Vagina (tissue), 2 donors: ENCODE results near the gene CASKIN1. TPM values are rescaled to one million over a fixed set of nuclear protein-coding genes. Genes with fewer than 3 reads are reported as not detected.

Experiments
- DNase-seq, 2 donors: peaks; one replicate each; pipeline ENCODE4 v3.0.0-alpha.2; 2017; ENCODE audit errors: extremely low spot score in 2 of 2
- H3K27ac ChIP-seq: fragments of 200-600 bp; sonication (generic); one replicate; pipeline ENCODE4 v1.5.1; 2019
- H3K27me3 ChIP-seq: fragments of 200-600 bp; sonication (generic); one replicate; pipeline ENCODE4 v1.5.1; 2019
- H3K36me3 ChIP-seq, 2 donors: fragments of 200-600 bp; sonication (generic); one replicate each; pipeline ENCODE4 v1.5.1; 2017 to 2019
- H3K4me1 ChIP-seq: fragments of 200-600 bp; sonication (generic); one replicate; pipeline ENCODE4 v1.5.1; 2019
- H3K4me3 ChIP-seq, 2 donors: fragments of 200-600 bp; sonication (generic); 1 replicate in 1 of 2; 2 replicates in 1 of 2; pipeline ENCODE4 v1.5.1; 2016 to 2019
- H3K9me3 ChIP-seq: fragments of 200-600 bp; sonication (generic); one replicate; pipeline ENCODE4 v1.5.1; 2019
- CTCF ChIP-seq, 3 experiments: fragments of 450-650 bp in 2 of 3; fragments of 200-600 bp in 1 of 3; sonication (generic) in 1 of 3; IDR thresholded peaks; one replicate each; pipeline ENCODE4 v1.5.1; 2017 to 2019; ENCODE audit warnings: antibody characterized with exemption in 3 of 3, mild to moderate bottlenecking in 2 of 3, moderate library complexity in 2 of 3
- POLR2A ChIP-seq, 2 donors: fragments of 450-650 bp; IDR thresholded peaks; one replicate each; pipeline ENCODE4 v1.6.1; 2017; ENCODE audit warnings: antibody characterized with exemption in 2 of 2, mild to moderate bottlenecking in 2 of 2, moderate library complexity in 2 of 2
- POLR2AphosphoS5 ChIP-seq, 2 donors: sonication (generic); formaldehyde crosslinking; IDR thresholded peaks; one replicate each; pipeline ENCODE4 v1.9.0; 2017; ENCODE audit warnings: antibody characterized with exemption in 2 of 2, mild to moderate bottlenecking in 2 of 2, low read depth in 1 of 2; ENCODE audit not compliant: insufficient read depth in 1 of 2
- intact Hi-C: fragments of 100-400 bp; cut with DNase I; formaldehyde crosslinking; loops from one replicate; pipeline ENCODE4 v1.15.1; 2023
- total RNA-seq: library from RNA; depleted of rRNA; stranded (reverse); fragments of >200 nt; gene quantifications from one replicate; pipeline ENCODE4 v1.2.3, GENCODE V29; 2016

The CASKIN1 gene, protein sequence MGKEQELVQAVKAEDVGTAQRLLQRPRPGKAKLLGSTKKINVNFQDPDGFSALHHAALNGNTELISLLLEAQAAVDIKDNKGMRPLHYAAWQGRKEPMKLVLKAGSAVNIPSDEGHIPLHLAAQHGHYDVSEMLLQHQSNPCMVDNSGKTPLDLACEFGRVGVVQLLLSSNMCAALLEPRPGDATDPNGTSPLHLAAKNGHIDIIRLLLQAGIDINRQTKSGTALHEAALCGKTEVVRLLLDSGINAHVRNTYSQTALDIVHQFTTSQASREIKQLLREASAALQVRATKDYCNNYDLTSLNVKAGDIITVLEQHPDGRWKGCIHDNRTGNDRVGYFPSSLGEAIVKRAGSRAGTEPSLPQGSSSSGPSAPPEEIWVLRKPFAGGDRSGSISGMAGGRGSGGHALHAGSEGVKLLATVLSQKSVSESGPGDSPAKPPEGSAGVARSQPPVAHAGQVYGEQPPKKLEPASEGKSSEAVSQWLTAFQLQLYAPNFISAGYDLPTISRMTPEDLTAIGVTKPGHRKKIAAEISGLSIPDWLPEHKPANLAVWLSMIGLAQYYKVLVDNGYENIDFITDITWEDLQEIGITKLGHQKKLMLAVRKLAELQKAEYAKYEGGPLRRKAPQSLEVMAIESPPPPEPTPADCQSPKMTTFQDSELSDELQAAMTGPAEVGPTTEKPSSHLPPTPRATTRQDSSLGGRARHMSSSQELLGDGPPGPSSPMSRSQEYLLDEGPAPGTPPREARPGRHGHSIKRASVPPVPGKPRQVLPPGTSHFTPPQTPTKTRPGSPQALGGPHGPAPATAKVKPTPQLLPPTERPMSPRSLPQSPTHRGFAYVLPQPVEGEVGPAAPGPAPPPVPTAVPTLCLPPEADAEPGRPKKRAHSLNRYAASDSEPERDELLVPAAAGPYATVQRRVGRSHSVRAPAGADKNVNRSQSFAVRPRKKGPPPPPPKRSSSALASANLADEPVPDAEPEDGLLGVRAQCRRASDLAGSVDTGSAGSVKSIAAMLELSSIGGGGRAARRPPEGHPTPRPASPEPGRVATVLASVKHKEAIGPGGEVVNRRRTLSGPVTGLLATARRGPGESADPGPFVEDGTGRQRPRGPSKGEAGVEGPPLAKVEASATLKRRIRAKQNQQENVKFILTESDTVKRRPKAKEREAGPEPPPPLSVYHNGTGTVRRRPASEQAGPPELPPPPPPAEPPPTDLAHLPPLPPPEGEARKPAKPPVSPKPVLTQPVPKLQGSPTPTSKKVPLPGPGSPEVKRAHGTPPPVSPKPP (N-terminal part only)
- total RNA-seq = 0.25 TPM

DNA sequence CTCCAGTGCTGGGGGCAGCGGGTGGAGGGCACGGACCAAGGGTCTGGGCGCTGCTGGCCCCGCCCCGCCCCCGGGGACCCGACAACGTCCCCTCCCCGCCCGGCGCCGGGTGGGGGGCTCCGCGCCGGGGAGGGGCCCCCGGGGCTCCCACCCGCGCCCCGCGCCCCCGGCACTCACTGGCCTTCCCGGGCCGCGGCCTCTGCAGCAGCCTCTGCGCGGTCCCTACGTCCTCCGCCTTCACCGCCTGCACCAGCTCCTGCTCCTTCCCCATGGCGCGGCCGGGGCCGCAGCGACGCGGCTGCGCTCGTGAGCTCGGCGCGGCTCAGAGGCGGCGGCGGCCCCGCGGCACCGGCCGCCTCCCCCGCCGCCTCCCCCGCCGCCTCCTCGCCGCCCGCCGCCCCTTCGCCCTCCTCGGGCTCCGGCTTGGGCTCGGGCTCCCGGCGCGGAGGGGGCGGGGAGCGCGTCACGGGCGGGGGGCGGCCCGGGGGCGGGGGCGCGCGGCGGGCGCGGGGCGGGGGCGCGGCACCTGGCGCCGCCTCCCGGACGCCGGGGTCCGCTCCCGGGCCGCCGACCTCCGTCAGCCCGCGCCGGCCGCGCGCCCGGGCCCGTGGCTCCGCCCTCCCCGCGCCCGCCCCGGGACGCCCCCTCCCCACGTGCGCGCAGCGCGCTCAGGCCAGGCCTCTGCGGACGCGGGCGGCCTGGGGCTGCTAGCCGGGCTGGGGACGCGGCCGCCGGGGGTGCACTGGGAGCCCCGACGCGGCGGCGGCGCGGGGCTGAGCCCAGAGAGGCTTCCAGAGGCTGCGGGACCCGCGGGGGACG, at the start of gene CASKIN1:
Gene CASKIN1, minus strand, starts transcription at position 444 of the 819 bp plus-strand sequence. Its CDS starts 173 bp downstream, at position 271.
- Histone ChIP-seq H3K27me3 (peaks cover 11% of the 10 kb centered on the region), H3K9me3 (no peaks in the 10 kb centered on the region), H3K27ac (no peak within 1 kb of the TSS), H3K4me1 (peaks cover 18% of the 10 kb centered on the region), H3K4me3 (peak within 1 kb of the TSS; percentile 36 to 55), H3K36me3 (no peaks in the 10 kb centered on the region)
- TF ChIP-seq POLR2AphosphoS5 (IDR thresholded peaks at IDR 0.05; ENCODE audit: insufficient read depth in 1 of 2, low read depth in 1 of 2) = no peak
- TF ChIP-seq POLR2A (IDR thresholded peaks at IDR 0.05) = no peak
- no peak for TF ChIP-seq CTCF (IDR thresholded peaks at IDR 0.05)
- no peak for DNase-seq
- intact Hi-C loops = no loop called here

GRCh38 chr16:2244926-2245795, 48.8 kb upstream of the CASKIN1 start:
- Histone ChIP-seq H3K27ac (no peak overlapping the region), H3K9me3 (no peaks in the 10 kb centered on the region), H3K4me1 (peaks cover 4% of the 10 kb centered on the region), H3K36me3 (peaks cover 0 to 40% of the 10 kb centered on the region in 2 donors), H3K27me3 (no peaks in the 10 kb centered on the region), H3K4me3 (no peak overlapping the region)
- DNase-seq = no peak
- no peak for TF ChIP-seq POLR2AphosphoS5 (IDR thresholded peaks at IDR 0.05; ENCODE audit: insufficient read depth in 1 of 2, low read depth in 1 of 2)
- no peak for TF ChIP-seq POLR2A (IDR thresholded peaks at IDR 0.05)
- no peak for TF ChIP-seq CTCF (IDR thresholded peaks at IDR 0.05)
- intact Hi-C loops = no loop called here

GRCh38 chr16:2244301-2244700, 47.9 kb upstream of the CASKIN1 start:
- Histone ChIP-seq H3K27me3 (no peaks in the 10 kb centered on the region), H3K4me3 (no peak overlapping the region), H3K27ac (no peak overlapping the region), H3K9me3 (no peaks in the 10 kb centered on the region), H3K36me3 (peaks cover 0 to 40% of the 10 kb centered on the region in 2 donors), H3K4me1 (no peaks in the 10 kb centered on the region)
- DNase-seq = no peak
- intact Hi-C loops = no loop called here
- no peak for TF ChIP-seq POLR2AphosphoS5 (IDR thresholded peaks at IDR 0.05; ENCODE audit: insufficient read depth in 1 of 2, low read depth in 1 of 2)
- TF ChIP-seq POLR2A (IDR thresholded peaks at IDR 0.05) = no peak
- TF ChIP-seq CTCF (IDR thresholded peaks at IDR 0.05) = no peak

DNA sequence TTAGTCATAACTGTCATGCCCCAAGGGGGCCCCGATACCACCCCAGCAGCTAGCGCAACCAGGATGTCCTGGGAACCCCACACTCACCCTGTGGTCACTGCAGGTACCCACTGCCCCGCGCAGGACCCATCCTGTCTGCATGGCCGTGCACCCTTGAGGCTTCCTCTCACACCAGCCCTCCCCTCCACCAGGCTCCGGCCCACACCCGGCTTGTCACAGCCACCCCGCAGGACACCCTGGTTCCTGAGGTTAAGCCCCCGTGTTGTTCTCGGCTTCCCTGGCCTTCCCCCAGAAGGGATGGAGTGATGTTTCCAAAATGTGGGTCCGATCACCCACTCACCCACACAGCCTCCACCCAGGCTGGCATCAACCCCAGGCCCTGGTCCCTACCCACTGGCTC, 47.4 kb upstream of the CASKIN1 start:
- TF ChIP-seq POLR2A (IDR thresholded peaks at IDR 0.05) = no peak
- TF ChIP-seq POLR2AphosphoS5 (IDR thresholded peaks at IDR 0.05; ENCODE audit: insufficient read depth in 1 of 2, low read depth in 1 of 2) = no peak
- no peak for TF ChIP-seq CTCF (IDR thresholded peaks at IDR 0.05)
- Histone ChIP-seq H3K27me3 (no peaks in the 10 kb centered on the region), H3K4me1 (no peaks in the 10 kb centered on the region), H3K9me3 (no peaks in the 10 kb centered on the region), H3K27ac (no peak overlapping the region), H3K36me3 (peaks cover 0 to 40% of the 10 kb centered on the region in 2 donors), H3K4me3 (no peak overlapping the region)
- no peak for DNase-seq
- intact Hi-C loops = no loop called here
